Adrenal gland (tissue), 12 donors: Measurements from ENCODE around the gene IRF4. TPM values are rescaled to one million over a fixed set of nuclear protein-coding genes. Genes with fewer than 3 reads are reported as not detected.

Source experiments
- DNase-seq, 7 donors: peaks; one replicate each; pipeline ENCODE4 v3.0.0-alpha.2; 2019 to 2020
- H3K27ac ChIP-seq, 5 donors: fragments of 200-600 bp; sonication (generic) in 4 of 5; 1 replicate in 3 of 5; 2 replicates in 2 of 5; pipeline versions ENCODE4 v1.5.1 to v1.8.0; 2016 to 2020; ENCODE audit warnings: mild to moderate bottlenecking in 1 of 5
- H3K27me3 ChIP-seq: fragments of 200-600 bp; 2 replicates; pipeline ENCODE4 v1.8.0; 2021
- H3K36me3 ChIP-seq, 2 donors: fragments of 200-600 bp; replicated peaks in 1 of 2; 1 replicate in 1 of 2; 2 replicates in 1 of 2; pipeline versions ENCODE4 v1.5.1 to v1.8.0; 2018 to 2022
- H3K4me1 ChIP-seq, 2 donors: fragments of 200-600 bp; replicated peaks in 1 of 2; 1 replicate in 1 of 2; 2 replicates in 1 of 2; pipeline versions ENCODE4 v1.5.1 to v1.8.0; 2018 to 2021
- H3K4me3 ChIP-seq, 4 donors: fragments of 200-600 bp; sonication (generic) in 3 of 4; one replicate each; pipeline ENCODE4 v1.5.1; 2016 to 2018
- H3K9me3 ChIP-seq, 3 donors: fragments of 200-600 bp; sonication (generic) in 1 of 3; replicated peaks in 1 of 3; 1 replicate in 2 of 3; 2 replicates in 1 of 3; pipeline versions ENCODE4 v1.5.1 to v1.8.0; 2016 to 2021
- POLR2A ChIP-seq, 2 donors: fragments of 450-650 bp; IDR thresholded peaks; one replicate each; pipeline ENCODE4 v1.6.1; 2017; ENCODE audit warnings: antibody characterized with exemption in 2 of 2, mild to moderate bottlenecking in 2 of 2, moderate library complexity in 1 of 2
- WGBS, 4 donors: extraction: QIAGEN DNeasy Blood & Tissue Kit in 2 of 4; methylation state at CpG; one replicate each; pipeline versions ENCODE4 v1.1.5 to v1.1.7; 2013 to 2017; 5-methylcytosine and 5-hydroxymethylcytosine counted together
- intact Hi-C, 2 donors: fragments of 100-400 bp; cut with DNase I; formaldehyde crosslinking; loops; one replicate each; pipeline versions ENCODE4 v1.14.1 to v1.15.0; 2022 to 2023
- polyA plus RNA-seq, 3 donors: library from polyadenylated mRNA; stranded (reverse); fragments of 200-250 nt in 2 of 3; fragments of 350-450 nt in 1 of 3; fragmentation: Illumina TruSeq in 1 of 3; extraction: RNeasy Lipid Tissue Mini Kit (QIAGEN cat#74804) in 1 of 3; gene quantifications; one replicate each; pipeline ENCODE4 v1.2.3, GENCODE V29; 2013 to 2014
- total RNA-seq, 9 donors: library from RNA; depleted of rRNA in 4 of 9; stranded (reverse); fragments of >200 nt in 4 of 9; fragments of 120-200 nt in 1 of 9; fragmentation: NEBNext Ultra II Directional in 1 of 9; extraction: Animal tissue kit (Norgen Biotek cat#: 25700) in 1 of 9; gene quantifications; one replicate each; pipeline versions ENCODE4 v1.1.0 to v1.2.4, GENCODE V29; 2013 to 2023
- TF ChIP-seq, protein P1 (sequence below), 6 experiments: fragments of 450-650 bp in 4 of 6; fragments of 200-600 bp in 2 of 6; sonication (generic) in 1 of 6; IDR thresholded peaks; 1 replicate in 5 of 6; 2 replicates in 1 of 6; pipeline versions ENCODE4 v1.5.1 to v1.8.0; 2016 to 2021; ENCODE audit warnings: antibody characterized with exemption in 6 of 6, mild to moderate bottlenecking in 2 of 6, moderate library complexity in 1 of 6
- donor health status: healthy with polysubstance abuse.
- donor health status: Bipolar disorder and iron deficiency.
- donor health status: DM: yes; HTN: yes; CAD: no.
- donor health status: DM: no; HTN: no; CAD: no.
- donor health status: DM: no; HTN: no; CAD: no.
- donor health status: DM: yes; HTN: yes; CAD: no.

The IRF4 gene
- total and polyA plus RNA-seq, 12 donors = 0.06 to 1.5 (median 0.48) TPM; not detected in 1

GRCh38 chr6:444653-445275 is 53.2 kb downstream of the IRF4 start:
- no peaks in the 10 kb centered on the region for H3K9me3 ChIP-seq
- DNase-seq = no peak
- TF ChIP-seq, protein P1, sequence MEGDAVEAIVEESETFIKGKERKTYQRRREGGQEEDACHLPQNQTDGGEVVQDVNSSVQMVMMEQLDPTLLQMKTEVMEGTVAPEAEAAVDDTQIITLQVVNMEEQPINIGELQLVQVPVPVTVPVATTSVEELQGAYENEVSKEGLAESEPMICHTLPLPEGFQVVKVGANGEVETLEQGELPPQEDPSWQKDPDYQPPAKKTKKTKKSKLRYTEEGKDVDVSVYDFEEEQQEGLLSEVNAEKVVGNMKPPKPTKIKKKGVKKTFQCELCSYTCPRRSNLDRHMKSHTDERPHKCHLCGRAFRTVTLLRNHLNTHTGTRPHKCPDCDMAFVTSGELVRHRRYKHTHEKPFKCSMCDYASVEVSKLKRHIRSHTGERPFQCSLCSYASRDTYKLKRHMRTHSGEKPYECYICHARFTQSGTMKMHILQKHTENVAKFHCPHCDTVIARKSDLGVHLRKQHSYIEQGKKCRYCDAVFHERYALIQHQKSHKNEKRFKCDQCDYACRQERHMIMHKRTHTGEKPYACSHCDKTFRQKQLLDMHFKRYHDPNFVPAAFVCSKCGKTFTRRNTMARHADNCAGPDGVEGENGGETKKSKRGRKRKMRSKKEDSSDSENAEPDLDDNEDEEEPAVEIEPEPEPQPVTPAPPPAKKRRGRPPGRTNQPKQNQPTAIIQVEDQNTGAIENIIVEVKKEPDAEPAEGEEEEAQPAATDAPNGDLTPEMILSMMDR (IDR thresholded peaks at IDR 0.05) = no peak
- TF ChIP-seq POLR2A (IDR thresholded peaks at IDR 0.05) = no peak
- H3K4me3 ChIP-seq = no peak overlapping the region
- H3K27me3 ChIP-seq = peaks cover 7% of the 10 kb centered on the region
- H3K4me1 ChIP-seq = no peaks in the 10 kb centered on the region
- WGBS, 4 donors = 73 to 84% (median 83%) methylated on average over 16 to 18 of the region's 18 CpGs
- H3K36me3 ChIP-seq = no peaks in the 10 kb centered on the region
- intact Hi-C loops = no loop called here
- no peak overlapping the region for H3K27ac ChIP-seq

DNA sequence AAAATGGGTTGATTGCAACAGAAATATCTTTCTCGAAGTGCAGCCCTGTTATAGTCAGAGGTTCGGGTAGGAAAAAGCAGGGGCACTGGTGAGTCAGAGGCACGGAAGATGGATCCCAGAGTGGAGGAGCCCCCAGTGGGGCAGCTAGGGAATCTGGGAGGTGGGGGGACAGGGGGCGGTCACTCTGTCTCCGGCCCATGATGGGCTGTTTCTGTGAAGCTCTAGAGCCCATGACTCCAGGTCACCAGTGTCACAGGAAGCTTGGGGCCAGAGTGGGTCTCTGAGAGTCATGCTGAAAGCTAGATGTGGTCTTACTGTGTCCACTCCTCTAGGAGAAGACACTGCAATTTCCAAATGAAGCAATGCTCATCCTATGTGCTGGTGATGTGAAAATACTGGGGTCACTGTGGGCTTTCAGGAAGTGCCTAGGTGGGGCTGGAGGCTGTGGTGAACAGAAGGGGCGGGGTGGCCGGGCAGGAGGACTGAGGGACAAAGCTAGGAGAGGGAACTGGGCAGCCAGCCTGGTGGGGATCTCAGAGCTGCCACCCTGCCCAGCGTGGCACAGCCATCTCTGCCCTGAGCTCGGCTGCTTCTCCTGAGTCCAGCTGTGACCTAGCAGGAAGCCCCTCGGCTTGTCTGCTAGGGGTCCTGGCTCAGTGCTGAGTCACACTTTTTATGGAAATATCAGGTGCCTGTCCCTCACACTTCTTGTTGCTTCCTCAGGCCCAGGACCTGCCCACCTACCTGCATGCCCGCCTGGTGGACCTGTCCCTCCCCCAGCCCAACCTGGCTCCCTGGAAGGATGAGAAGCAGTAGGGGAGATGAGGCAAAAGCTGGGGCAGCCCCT is 54.2 kb downstream of the IRF4 start:
- DNase-seq = no peak
- WGBS, 4 donors = 67 to 90% (median 74%) methylated on average over 7 to 11 of the region's 11 CpGs
- no peaks in the 10 kb centered on the region for H3K9me3 ChIP-seq
- H3K4me1 ChIP-seq = no peaks in the 10 kb centered on the region
- TF ChIP-seq POLR2A (IDR thresholded peaks at IDR 0.05) = no peak
- TF ChIP-seq, protein P1 (IDR thresholded peaks at IDR 0.05) = no peak
- H3K4me3 ChIP-seq = no peak overlapping the region
- H3K27ac ChIP-seq = no peak overlapping the region
- no peaks in the 10 kb centered on the region for H3K36me3 ChIP-seq
- H3K27me3 ChIP-seq = peaks cover 7% of the 10 kb centered on the region
- intact Hi-C loops = no loop called here

DNA sequence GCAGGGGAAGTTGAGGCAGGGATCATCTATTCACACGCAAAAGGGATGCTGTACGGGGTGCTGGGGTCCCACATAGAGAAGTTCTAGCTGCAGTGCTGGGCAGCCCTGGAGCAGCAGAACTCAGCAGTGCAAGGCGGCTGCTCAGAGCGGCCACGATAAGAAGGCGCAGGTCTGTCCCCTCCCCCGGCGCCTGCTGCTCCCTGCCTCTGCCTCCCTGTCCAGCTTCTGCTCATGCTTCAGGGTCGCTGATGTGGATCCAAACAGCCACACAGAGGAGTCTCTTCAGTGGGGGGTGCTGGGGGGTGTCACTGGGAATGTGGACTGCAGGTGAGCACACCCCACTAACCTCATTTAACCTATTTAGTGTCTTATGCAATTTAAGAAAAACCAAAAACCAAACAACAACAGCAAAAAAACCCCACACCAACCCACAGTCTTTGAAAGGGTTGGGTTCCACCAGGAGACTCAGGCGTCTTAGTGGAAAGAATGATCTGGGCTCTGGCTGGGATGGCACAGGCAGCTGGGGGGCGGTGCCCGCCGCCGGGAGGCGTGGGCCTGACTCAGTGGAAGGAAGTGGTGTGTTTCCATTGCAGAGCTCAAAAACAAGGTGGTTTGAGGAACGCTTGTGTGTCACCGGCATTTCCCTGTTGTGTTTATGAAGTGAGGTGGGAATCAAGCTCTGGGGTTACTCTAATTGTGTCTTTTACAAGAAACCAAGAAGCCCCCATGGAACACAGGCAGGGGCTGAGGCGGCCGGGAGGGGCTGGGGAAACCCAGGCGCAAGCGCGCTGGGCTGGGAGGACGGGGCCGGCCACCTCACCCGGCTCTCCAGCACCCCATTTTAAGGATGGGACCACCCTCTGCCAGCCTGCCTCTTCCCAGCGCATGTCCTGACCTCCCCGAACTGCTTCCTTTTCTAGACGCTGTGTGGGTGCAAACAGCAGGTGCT is 55.1 kb downstream of the IRF4 start:
- Histone ChIP-seq H3K4me3 (no peak overlapping the region), H3K36me3 (no peaks in the 10 kb centered on the region), H3K27ac (no peak overlapping the region), H3K27me3 (peaks cover 7% of the 10 kb centered on the region), H3K4me1 (no peaks in the 10 kb centered on the region), H3K9me3 (no peaks in the 10 kb centered on the region)
- no peak for DNase-seq
- intact Hi-C loops = no loop called here
- TF ChIP-seq, protein P1 (IDR thresholded peaks at IDR 0.05) = no peak
- TF ChIP-seq POLR2A (IDR thresholded peaks at IDR 0.05) = no peak
- whole genome bisulfite sequencing, 4 donors = 79 to 85% (median 81%) methylated on average over 16 to 28 of the region's 28 CpGs
